ENCODE measurements around the gene GALR3. TPM values are rescaled to one million over a fixed set of nuclear protein-coding genes. Genes with fewer than 3 reads are reported as not detected.

The GALR3 gene
- total and polyA plus RNA-seq, 2 experiments from 2014 or later: 0.29 TPM; not detected in 1

DNA sequence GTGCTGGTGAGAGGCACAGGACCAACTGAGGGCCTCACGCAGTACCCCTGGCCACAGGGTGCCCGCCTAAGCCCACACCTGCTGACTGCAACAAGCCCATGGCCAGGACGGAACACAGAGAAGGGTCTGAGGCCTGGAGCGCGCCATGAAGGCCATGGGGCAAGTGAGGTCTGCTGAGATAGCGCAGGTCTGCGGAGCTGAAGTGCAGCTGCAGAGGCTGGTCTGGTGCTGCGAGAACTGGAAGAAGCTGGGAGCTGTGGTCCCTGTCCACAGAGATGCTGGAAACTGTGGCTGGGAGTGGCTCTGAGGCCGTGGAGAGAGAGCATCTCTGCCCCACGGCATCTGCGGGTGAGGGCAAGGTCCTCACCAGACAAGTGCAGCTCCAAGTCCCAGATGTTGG lies 8.3 kb downstream of the GALR3 start:
- H3K36me3 ChIP-seq (replicated peaks; ENCODE audit: insufficient read depth, low read depth): no peaks in the 10 kb centered on the region
- no peak overlapping the region for H3K4me3 ChIP-seq
- TF ChIP-seq, protein P1, sequence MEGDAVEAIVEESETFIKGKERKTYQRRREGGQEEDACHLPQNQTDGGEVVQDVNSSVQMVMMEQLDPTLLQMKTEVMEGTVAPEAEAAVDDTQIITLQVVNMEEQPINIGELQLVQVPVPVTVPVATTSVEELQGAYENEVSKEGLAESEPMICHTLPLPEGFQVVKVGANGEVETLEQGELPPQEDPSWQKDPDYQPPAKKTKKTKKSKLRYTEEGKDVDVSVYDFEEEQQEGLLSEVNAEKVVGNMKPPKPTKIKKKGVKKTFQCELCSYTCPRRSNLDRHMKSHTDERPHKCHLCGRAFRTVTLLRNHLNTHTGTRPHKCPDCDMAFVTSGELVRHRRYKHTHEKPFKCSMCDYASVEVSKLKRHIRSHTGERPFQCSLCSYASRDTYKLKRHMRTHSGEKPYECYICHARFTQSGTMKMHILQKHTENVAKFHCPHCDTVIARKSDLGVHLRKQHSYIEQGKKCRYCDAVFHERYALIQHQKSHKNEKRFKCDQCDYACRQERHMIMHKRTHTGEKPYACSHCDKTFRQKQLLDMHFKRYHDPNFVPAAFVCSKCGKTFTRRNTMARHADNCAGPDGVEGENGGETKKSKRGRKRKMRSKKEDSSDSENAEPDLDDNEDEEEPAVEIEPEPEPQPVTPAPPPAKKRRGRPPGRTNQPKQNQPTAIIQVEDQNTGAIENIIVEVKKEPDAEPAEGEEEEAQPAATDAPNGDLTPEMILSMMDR (IDR thresholded peaks at IDR 0.05; ENCODE audit: poor library complexity): no peak
- TF ChIP-seq EZH2phosphoT487 (IDR thresholded peaks at IDR 0.05; ENCODE audit: low read depth, severe bottlenecking, unreplicated experiment) (no peak), EZH2 (IDR thresholded peaks at IDR 0.05; ENCODE audit: borderline replicate concordance) (no peak)
- no peaks in the 10 kb centered on the region for H4K20me1 ChIP-seq (ENCODE audit: insufficient read depth, poor library complexity, severe bottlenecking)
- no peaks in the 10 kb centered on the region for H3K79me2 ChIP-seq
- H2AFZ ChIP-seq: no peak overlapping the region
- no peaks in the 10 kb centered on the region for H3K4me1 ChIP-seq (ENCODE audit: insufficient read depth)
- no peaks in the 10 kb centered on the region for H3K9me2 ChIP-seq (replicated peaks; ENCODE audit: insufficient read depth)
- 99% methylated on average over 11 of the region's 11 CpGs for WGBS (ENCODE audit: low lambda C conversion rate, missing lambda C conversion rate)
- H3K4me2 ChIP-seq: no peak overlapping the region
- DNase-seq (ENCODE audit: low spot score): no peak
- H3K27me3 ChIP-seq: no peaks in the 10 kb centered on the region
- no peak overlapping the region for H3K27ac ChIP-seq
- H3K9me3 ChIP-seq (ENCODE audit: low read depth): no peaks in the 10 kb centered on the region

DNA sequence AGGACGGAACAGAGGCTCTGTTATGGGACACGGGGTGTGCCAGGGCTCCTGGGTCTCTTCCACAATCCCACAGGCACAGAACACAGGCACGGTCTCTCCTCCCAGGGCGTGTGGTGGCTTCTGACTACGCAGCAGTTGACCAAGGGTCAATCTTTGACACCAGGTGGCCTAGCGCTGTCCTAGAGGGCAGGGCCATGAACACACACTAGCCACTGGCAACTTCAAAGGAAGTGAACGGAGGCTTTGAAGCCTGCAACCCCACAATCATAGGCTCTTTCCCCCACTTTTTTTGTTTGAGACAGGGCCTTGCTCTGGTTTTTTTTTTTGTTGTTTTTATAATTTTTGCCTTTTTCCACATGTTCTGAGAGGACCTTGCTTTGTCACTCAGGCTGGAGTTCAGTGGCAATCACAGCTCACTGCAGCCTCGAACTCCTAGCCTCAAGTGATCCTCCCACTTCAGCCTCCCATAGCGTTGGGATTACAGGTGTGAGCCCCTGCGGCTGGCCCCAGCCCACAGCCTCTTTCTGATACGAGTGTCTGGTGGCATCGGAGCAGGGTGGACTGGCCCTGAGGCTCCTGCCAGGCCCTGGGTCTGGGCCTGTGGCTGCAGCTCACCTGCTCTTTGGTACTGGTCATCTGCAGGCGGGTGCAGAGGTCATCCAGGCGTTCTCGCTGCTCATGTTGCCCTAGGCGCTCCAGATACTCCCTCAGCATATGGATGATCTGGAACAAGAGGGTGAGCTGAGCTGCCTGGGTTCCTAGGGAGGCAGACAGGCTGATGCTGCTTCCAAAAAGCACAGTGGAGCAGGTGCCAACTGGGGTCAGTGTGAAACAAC lies 9.1 kb downstream of the GALR3 start:
- Histone ChIP-seq H3K9me3 (ENCODE audit: low read depth) (no peaks in the 10 kb centered on the region), H3K4me3 (no peak overlapping the region), H3K27me3 (no peaks in the 10 kb centered on the region), H4K20me1 (ENCODE audit: insufficient read depth, poor library complexity, severe bottlenecking) (no peaks in the 10 kb centered on the region), H3K27ac (no peak overlapping the region), H3K4me1 (ENCODE audit: insufficient read depth) (no peaks in the 10 kb centered on the region), H3K9me2 (replicated peaks; ENCODE audit: insufficient read depth) (no peaks in the 10 kb centered on the region), H2AFZ (no peak overlapping the region), H3K4me2 (no peak overlapping the region), H3K79me2 (no peaks in the 10 kb centered on the region), H3K36me3 (replicated peaks; ENCODE audit: insufficient read depth, low read depth) (no peaks in the 10 kb centered on the region)
- no peak for DNase-seq (ENCODE audit: low spot score)
- TF ChIP-seq, protein P1 (IDR thresholded peaks at IDR 0.05; ENCODE audit: poor library complexity): no peak
- TF ChIP-seq EZH2 (IDR thresholded peaks at IDR 0.05; ENCODE audit: borderline replicate concordance): no peak
- no peak for TF ChIP-seq EZH2phosphoT487 (IDR thresholded peaks at IDR 0.05; ENCODE audit: low read depth, severe bottlenecking, unreplicated experiment)
- WGBS (ENCODE audit: low lambda C conversion rate, missing lambda C conversion rate): 91% methylated on average over 16 of the region's 16 CpGs

DNA sequence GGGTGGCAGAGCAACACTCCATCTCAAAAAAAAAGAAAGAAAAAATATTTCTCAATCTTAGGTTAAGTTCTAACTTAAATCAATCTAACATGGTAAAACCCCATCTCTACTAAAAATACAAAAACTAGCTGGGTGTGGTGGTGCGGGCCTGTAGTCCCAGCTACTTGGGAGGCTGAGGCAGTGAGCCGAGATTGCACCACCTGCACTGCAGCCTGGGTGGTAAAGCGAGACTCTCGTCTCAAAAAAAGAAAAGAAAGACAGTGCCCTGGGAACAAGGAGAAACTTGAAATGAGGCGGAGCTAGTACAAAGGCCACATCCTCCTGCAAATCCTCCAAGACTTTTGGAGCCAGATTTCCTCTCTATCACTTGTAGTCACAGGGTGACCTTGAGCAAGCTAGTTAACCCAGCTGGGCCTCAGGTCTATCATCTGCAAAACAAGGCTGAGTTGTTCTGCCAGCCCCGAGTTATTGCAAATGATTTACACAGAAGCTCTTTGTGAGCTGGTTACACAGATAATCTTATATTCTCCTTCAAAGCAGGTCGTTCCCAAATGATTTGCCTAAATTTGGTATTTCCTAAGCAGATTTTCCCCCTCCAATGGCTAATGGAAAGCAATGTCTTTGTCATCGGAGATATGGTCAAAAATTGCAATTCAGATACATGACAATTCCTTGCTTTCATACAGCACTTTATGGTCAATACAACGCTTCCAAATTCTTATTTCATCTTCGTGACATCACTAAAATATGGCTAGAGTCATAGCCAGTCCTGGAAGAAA lies 19.0 kb downstream of the GALR3 start:
- no peaks in the 10 kb centered on the region for H3K9me3 ChIP-seq (ENCODE audit: low read depth)
- H3K36me3 ChIP-seq (replicated peaks; ENCODE audit: insufficient read depth, low read depth): no peaks in the 10 kb centered on the region
- no peaks in the 10 kb centered on the region for H4K20me1 ChIP-seq (ENCODE audit: insufficient read depth, poor library complexity, severe bottlenecking)
- peak overlapping the region; percentile 78 for H3K27ac ChIP-seq
- H3K4me2 ChIP-seq: peak overlapping the region; percentile 89
- H3K9me2 ChIP-seq (replicated peaks; ENCODE audit: insufficient read depth): no peaks in the 10 kb centered on the region
- no peaks in the 10 kb centered on the region for H3K27me3 ChIP-seq
- DNase-seq (ENCODE audit: low spot score): peak; percentile 67
- TF ChIP-seq, protein P1 (IDR thresholded peaks at IDR 0.05; ENCODE audit: poor library complexity): no peak
- TF ChIP-seq EZH2 (IDR thresholded peaks at IDR 0.05; ENCODE audit: borderline replicate concordance): no peak
- TF ChIP-seq EZH2phosphoT487 (IDR thresholded peaks at IDR 0.05; ENCODE audit: low read depth, severe bottlenecking, unreplicated experiment): no peak
- WGBS (ENCODE audit: low lambda C conversion rate, missing lambda C conversion rate): 82% methylated on average over 10 of the region's 10 CpGs
- H3K4me1 ChIP-seq (ENCODE audit: insufficient read depth): peaks cover 9% of the 10 kb centered on the region
- H2AFZ ChIP-seq: no peak overlapping the region
- H3K4me3 ChIP-seq: no peak overlapping the region
- H3K79me2 ChIP-seq: peaks cover 38% of the 10 kb centered on the region
